Measurements from ENCODE around the gene MEX3C.

GRCh38 chr18:51153659-51154371, 43.7 kb downstream of the MEX3C start:
- TF ChIP-seq SUZ12 (IDR thresholded peaks at IDR 0.05; ENCODE audit: extremely low read depth, insufficient read depth, insufficient read length) (no peak), ZNF274 (IDR thresholded peaks at IDR 0.05; ENCODE audit: low read depth, low read length) (no peak)

Data from NT2/D1 (cell line).